PFSK-1 (cell line): ENCODE data around the gene LHX4.

ENCODE experiments used
- FOXP2 ChIP-seq: optimal IDR thresholded peaks from 2 replicates; pipeline ENCODE3; 2011; ENCODE audit warnings: borderline replicate concordance, control low read depth, inconsistent platforms; ENCODE audit not compliant: insufficient read depth; ENCODE audit errors: extremely low read length, extremely low read depth
- POLR2AphosphoS5 ChIP-seq: IDR thresholded peaks from 2 replicates; pipeline ENCODE4 v1.6.1; 2012; ENCODE audit warnings: low read depth, mild to moderate bottlenecking, control low read depth, low read length, moderate library complexity
- REST ChIP-seq, 2 experiments: IDR thresholded peaks; 2 replicates each; pipeline versions ENCODE4 v1.6.1 to v1.8.0; 2011 to 2012; ENCODE audit warnings: low read depth in 2 of 2, low read length in 2 of 2, control low read depth in 1 of 2, inconsistent platforms in 1 of 2, mild to moderate bottlenecking in 1 of 2, moderate library complexity in 1 of 2; ENCODE audit not compliant: insufficient read depth in 1 of 2
- SIN3A ChIP-seq: IDR thresholded peaks from 2 replicates; pipeline ENCODE4 v1.6.1; 2012; ENCODE audit warnings: mild to moderate bottlenecking, low read length, moderate library complexity, borderline replicate concordance; ENCODE audit not compliant: insufficient read depth
- TAF1 ChIP-seq: IDR thresholded peaks from 2 replicates; pipeline ENCODE4 v1.6.1; 2012; ENCODE audit warnings: low read length, control low read depth, borderline replicate concordance; ENCODE audit not compliant: insufficient read depth

LHX4 gene

DNA sequence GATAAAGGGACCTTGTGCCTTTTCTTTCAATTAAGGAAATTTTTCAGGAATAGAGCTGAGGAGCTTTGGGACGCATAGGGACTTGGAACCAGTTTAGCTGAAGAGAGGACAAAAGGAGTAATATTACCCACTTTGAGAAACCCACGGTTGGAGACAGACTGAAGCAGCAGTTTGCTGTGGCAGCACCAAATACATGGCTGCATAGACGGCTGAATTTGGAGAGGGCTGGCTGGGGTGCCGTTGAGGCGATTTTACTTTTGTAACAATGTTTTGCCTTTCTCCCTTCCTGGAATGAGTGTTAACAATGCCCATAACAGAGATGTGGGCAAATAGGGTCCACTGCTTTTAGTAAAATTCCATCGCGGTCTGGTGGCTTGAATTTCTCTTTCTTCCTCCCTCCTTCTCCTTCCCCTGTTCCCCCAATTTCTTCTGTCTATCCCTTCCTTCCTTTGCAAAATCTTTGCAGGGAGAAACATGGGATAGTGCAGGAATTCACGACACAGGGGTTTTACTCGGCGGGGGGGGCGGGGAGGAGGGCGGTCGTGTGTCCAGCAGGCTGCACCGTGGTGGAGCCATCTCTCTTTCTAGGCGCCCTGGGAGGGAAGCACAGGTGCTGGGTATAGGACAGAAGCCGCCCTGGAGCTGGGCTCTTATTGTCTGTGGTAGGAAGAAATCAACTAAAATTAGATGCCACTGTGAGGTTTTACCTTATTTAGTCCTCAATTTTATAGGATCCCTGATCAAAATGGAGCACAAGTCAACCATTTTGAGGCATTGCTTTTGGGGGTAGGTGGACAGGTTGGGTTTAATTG lies 6.8 kb downstream of the LHX4 start:
- TF ChIP-seq SIN3A: no peak
- TF ChIP-seq POLR2AphosphoS5: no peak
- TF ChIP-seq TAF1: no peak
- no peak for TF ChIP-seq REST (IDR thresholded peaks at IDR 0.05; ENCODE audit: insufficient read depth in 1 of 2, low read depth in 2 of 2, low read length in 2 of 2)
- no peak for TF ChIP-seq FOXP2

DNA sequence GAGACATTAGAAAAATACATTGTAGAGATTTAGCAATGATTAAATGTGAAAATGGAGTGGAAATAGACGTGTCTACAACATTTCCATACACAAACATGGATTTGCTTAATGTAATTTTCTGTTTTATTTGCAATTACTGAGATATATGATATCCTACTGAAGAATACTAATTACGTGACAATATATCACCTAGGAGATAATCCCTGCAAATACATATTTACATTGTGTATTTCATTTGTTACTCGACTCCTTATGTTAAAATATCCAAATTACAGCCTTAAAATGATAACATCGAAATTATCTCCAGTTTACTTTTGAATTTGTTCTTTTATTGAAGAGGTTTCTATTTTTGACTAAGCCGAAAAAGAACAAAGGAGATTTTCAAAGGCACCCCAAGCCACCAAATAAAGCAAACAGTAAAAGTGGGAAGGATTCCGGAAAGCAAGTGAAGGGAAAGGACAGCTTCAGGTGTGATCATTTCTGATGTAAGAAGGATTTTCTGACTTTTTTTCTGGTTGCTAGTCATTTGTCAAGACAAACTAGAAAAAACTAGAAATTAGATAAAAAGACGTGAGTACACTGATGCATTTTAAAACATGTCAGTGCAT lies 7.9 kb downstream of the LHX4 start:
- TF ChIP-seq POLR2AphosphoS5: no peak
- no peak for TF ChIP-seq SIN3A
- no peak for TF ChIP-seq FOXP2
- TF ChIP-seq REST (IDR thresholded peaks at IDR 0.05; ENCODE audit: insufficient read depth in 1 of 2, low read depth in 2 of 2, low read length in 2 of 2): no peak
- no peak for TF ChIP-seq TAF1

GRCh38 chr1:180238675-180239074 lies 8.6 kb downstream of the LHX4 start:
- TF ChIP-seq TAF1: no peak
- no peak for TF ChIP-seq REST (IDR thresholded peaks at IDR 0.05; ENCODE audit: insufficient read depth in 1 of 2, low read depth in 2 of 2, low read length in 2 of 2)
- no peak for TF ChIP-seq SIN3A

DNA sequence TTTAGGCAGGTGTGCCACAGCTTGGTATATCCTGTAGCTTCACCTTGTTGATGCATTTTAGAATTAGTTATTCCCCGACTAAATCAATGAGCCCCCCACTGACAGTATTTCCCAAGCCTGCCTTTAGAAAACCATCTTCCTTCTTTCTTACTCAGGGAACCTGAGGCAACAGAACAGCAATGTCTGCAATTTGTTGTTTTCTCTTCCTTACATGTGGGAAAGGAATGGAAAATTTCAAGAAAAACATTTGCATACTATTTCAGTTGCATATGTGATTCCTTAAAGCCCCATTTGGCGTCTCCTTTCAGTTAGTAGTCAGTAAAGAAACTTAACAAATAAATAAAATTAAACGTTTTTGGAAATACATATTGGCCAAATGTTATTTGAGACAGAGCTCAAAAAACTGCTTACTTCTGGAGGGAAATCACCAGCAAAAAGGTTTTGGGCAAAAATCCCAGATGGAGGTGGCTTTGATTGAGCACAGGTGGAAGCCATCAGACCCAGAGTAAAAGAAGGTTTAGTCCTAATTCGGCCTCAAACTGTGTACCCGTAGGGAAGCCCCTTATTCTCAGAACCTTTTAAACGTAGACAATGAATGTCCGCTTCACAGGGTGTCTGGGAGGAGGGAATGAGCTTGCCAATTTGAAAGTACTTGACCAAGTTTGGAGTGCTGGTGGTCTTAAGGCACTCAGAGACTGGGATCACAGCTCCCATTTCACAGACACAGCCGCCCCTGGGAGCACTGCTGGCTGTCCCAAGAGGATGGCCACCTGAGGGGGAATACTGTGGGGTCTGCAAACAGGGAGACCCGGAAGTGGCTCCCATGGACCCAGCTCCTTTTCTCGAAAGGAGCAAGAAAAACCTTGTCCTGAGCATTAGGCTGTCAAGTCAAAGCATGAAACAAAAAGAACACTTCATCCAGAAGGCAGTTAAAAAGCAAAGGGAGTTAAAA lies 9.4 kb downstream of the LHX4 start:
- TF ChIP-seq POLR2AphosphoS5 (no peak), TAF1 (no peak), FOXP2 (no peak), SIN3A (no peak), REST (IDR thresholded peaks at IDR 0.05; ENCODE audit: insufficient read depth in 1 of 2, low read depth in 2 of 2, low read length in 2 of 2) (no peak)
